ENCODE data around the gene STOX1. TPM values are rescaled to one million over a fixed set of nuclear protein-coding genes. Genes with fewer than 3 reads are reported as not detected.

Gene STOX1
- total and polyA plus RNA-seq, 2 of the 8 experiments (the other 6 are each of a cell fraction or from before 2014, with no cell fraction given) = 0.92 to 2.6 TPM

DNA sequence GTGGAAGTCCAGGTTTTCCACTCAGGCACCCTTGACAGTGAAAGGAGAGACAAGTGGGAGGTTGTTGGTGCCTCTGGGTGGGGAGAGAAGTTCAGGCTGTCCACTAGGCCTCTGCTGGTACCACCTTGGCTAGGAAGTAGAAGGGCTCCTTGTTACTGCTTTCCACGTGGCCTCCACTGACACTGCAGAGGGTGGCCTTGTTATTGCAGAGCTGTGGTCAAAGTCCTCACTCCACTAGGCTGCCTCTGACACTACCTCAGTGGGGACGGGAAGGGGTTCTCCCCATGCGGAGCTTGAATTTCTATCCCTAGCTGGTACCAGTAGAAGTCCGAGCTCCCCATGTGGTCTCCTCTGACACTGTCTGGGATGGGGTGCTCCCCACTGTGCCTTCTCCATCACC lies 14.9 kb upstream of the STOX1 start (continued):
- TF ChIP-seq, protein P1, sequence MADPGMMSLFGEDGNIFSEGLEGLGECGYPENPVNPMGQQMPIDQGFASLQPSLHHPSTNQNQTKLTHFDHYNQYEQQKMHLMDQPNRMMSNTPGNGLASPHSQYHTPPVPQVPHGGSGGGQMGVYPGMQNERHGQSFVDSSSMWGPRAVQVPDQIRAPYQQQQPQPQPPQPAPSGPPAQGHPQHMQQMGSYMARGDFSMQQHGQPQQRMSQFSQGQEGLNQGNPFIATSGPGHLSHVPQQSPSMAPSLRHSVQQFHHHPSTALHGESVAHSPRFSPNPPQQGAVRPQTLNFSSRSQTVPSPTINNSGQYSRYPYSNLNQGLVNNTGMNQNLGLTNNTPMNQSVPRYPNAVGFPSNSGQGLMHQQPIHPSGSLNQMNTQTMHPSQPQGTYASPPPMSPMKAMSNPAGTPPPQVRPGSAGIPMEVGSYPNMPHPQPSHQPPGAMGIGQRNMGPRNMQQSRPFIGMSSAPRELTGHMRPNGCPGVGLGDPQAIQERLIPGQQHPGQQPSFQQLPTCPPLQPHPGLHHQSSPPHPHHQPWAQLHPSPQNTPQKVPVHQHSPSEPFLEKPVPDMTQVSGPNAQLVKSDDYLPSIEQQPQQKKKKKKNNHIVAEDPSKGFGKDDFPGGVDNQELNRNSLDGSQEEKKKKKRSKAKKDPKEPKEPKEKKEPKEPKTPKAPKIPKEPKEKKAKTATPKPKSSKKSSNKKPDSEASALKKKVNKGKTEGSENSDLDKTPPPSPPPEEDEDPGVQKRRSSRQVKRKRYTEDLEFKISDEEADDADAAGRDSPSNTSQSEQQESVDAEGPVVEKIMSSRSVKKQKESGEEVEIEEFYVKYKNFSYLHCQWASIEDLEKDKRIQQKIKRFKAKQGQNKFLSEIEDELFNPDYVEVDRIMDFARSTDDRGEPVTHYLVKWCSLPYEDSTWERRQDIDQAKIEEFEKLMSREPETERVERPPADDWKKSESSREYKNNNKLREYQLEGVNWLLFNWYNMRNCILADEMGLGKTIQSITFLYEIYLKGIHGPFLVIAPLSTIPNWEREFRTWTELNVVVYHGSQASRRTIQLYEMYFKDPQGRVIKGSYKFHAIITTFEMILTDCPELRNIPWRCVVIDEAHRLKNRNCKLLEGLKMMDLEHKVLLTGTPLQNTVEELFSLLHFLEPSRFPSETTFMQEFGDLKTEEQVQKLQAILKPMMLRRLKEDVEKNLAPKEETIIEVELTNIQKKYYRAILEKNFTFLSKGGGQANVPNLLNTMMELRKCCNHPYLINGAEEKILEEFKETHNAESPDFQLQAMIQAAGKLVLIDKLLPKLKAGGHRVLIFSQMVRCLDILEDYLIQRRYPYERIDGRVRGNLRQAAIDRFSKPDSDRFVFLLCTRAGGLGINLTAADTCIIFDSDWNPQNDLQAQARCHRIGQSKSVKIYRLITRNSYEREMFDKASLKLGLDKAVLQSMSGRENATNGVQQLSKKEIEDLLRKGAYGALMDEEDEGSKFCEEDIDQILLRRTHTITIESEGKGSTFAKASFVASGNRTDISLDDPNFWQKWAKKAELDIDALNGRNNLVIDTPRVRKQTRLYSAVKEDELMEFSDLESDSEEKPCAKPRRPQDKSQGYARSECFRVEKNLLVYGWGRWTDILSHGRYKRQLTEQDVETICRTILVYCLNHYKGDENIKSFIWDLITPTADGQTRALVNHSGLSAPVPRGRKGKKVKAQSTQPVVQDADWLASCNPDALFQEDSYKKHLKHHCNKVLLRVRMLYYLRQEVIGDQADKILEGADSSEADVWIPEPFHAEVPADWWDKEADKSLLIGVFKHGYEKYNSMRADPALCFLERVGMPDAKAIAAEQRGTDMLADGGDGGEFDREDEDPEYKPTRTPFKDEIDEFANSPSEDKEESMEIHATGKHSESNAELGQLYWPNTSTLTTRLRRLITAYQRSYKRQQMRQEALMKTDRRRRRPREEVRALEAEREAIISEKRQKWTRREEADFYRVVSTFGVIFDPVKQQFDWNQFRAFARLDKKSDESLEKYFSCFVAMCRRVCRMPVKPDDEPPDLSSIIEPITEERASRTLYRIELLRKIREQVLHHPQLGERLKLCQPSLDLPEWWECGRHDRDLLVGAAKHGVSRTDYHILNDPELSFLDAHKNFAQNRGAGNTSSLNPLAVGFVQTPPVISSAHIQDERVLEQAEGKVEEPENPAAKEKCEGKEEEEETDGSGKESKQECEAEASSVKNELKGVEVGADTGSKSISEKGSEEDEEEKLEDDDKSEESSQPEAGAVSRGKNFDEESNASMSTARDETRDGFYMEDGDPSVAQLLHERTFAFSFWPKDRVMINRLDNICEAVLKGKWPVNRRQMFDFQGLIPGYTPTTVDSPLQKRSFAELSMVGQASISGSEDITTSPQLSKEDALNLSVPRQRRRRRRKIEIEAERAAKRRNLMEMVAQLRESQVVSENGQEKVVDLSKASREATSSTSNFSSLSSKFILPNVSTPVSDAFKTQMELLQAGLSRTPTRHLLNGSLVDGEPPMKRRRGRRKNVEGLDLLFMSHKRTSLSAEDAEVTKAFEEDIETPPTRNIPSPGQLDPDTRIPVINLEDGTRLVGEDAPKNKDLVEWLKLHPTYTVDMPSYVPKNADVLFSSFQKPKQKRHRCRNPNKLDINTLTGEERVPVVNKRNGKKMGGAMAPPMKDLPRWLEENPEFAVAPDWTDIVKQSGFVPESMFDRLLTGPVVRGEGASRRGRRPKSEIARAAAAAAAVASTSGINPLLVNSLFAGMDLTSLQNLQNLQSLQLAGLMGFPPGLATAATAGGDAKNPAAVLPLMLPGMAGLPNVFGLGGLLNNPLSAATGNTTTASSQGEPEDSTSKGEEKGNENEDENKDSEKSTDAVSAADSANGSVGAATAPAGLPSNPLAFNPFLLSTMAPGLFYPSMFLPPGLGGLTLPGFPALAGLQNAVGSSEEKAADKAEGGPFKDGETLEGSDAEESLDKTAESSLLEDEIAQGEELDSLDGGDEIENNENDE (IDR thresholded peaks at IDR 0.05; ENCODE audit: insufficient replicate concordance, low read length) = no peak
- TF ChIP-seq GTF2F1 (IDR thresholded peaks at IDR 0.05; ENCODE audit: borderline replicate concordance, low read depth, low read length) (no peak), KDM5A (IDR thresholded peaks at IDR 0.05; ENCODE audit: low read length) (no peak), JUN (IDR thresholded peaks at IDR 0.05; ENCODE audit: low read depth, low read length) (no peak), SIN3A (conservative IDR thresholded peaks at IDR 0.05 in 1 of 2, IDR thresholded peaks at IDR 0.05 in 1 of 2; ENCODE audit: low read depth in 1 of 2, low read length in 2 of 2) (no peak)
- TF ChIP-seq, protein P2, sequence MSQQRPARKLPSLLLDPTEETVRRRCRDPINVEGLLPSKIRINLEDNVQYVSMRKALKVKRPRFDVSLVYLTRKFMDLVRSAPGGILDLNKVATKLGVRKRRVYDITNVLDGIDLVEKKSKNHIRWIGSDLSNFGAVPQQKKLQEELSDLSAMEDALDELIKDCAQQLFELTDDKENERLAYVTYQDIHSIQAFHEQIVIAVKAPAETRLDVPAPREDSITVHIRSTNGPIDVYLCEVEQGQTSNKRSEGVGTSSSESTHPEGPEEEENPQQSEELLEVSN (IDR thresholded peaks at IDR 0.05) = no peak

Measured in H1 (cell line).